Neural cell (in vitro differentiated cells): ENCODE measurements around the gene PPP3CA. TPM values are rescaled to one million over a fixed set of nuclear protein-coding genes. Genes with fewer than 3 reads are reported as not detected.

Source experiments
- H2AFZ ChIP-seq: fragments of 200-600, 300-800 bp; sonication (generic), shearing (Covaris generic); 2 replicates; pipeline ENCODE4 v1.6.0; 2014; ENCODE audit warnings: low read depth, mild to moderate bottlenecking, antibody characterized with exemption, low read length, moderate library complexity
- H3F3A ChIP-seq: fragments of 200-600 bp; shearing (Covaris generic); 2 replicates; pipeline ENCODE4 v1.6.1; 2016; ENCODE audit warnings: mild to moderate bottlenecking, moderate library complexity, mixed read lengths, antibody characterized with exemption, low read length; ENCODE audit not compliant: insufficient read depth, poor library complexity, severe bottlenecking
- H3K27ac ChIP-seq: fragments of 200-600, 300-800 bp; sonication (generic), shearing (Covaris generic); 2 replicates; pipeline ENCODE4 v1.5.1; 2014; ENCODE audit warnings: mild to moderate bottlenecking, low read length, moderate library complexity
- H3K27me3 ChIP-seq: fragments of 300-800, 200-600 bp; sonication (generic), shearing (Covaris generic); 2 replicates; pipeline ENCODE4 v1.6.0; 2014; ENCODE audit warnings: mild to moderate bottlenecking, low read depth, low read length, moderate library complexity; ENCODE audit not compliant: insufficient read depth
- H3K36me3 ChIP-seq: fragments of 300-800, 200-600 bp; sonication (generic), shearing (Covaris generic); 2 replicates; pipeline ENCODE4 v1.5.1; 2014; ENCODE audit warnings: mild to moderate bottlenecking, antibody characterized with exemption, low read length, moderate library complexity; ENCODE audit not compliant: insufficient read depth
- H3K4me2 ChIP-seq: fragments of 300-800, 200-600 bp; sonication (generic), shearing (Covaris generic); 2 replicates; pipeline ENCODE4 v1.6.0; 2014; ENCODE audit warnings: mild to moderate bottlenecking, low read length
- H3K4me3 ChIP-seq: fragments of 300-800, 200-600 bp; sonication (generic), shearing (Covaris generic); 2 replicates; pipeline ENCODE4 v1.5.1; 2014; ENCODE audit warnings: mild to moderate bottlenecking, low read length, moderate library complexity
- H3K79me2 ChIP-seq: fragments of 200-600 bp; shearing (Covaris generic); replicated peaks from 2 replicates; pipeline ENCODE4 v1.6.0; 2014; ENCODE audit warnings: mild to moderate bottlenecking, low read length, moderate library complexity; ENCODE audit not compliant: insufficient read depth
- H3K9ac ChIP-seq: fragments of 300-800, 200-600 bp; sonication (generic), shearing (Covaris generic); 2 replicates; pipeline ENCODE4 v1.6.1; 2016; ENCODE audit warnings: mild to moderate bottlenecking, low read length, mixed read lengths
- H3K9me2 ChIP-seq: fragments of 200-600 bp; shearing (Covaris generic); 2 replicates; pipeline ENCODE4 v1.6.1; 2016; ENCODE audit warnings: mild to moderate bottlenecking, low read length, mixed read lengths; ENCODE audit not compliant: insufficient read depth
- H3K9me3 ChIP-seq: fragments of 200-600, 300-800 bp; sonication (generic), shearing (Covaris generic); 2 replicates; pipeline ENCODE4 v1.6.1; 2016; ENCODE audit warnings: mild to moderate bottlenecking, mixed run types, low read length, moderate library complexity, mixed read lengths
- H4K20me1 ChIP-seq: fragments of 200-600 bp; shearing (Covaris generic); 2 replicates; pipeline ENCODE4 v1.6.1; 2016; ENCODE audit warnings: mild to moderate bottlenecking, mixed run types; ENCODE audit not compliant: insufficient read depth
- EP300 ChIP-seq: fragments of 450-650 bp; conservative IDR thresholded peaks from 2 replicates; pipeline ENCODE4 v1.6.1; 2014; ENCODE audit warnings: antibody characterized with exemption, mild to moderate bottlenecking, moderate library complexity; ENCODE audit not compliant: poor library complexity, severe bottlenecking
- EZH2 ChIP-seq: fragments of 200-600, 300-800 bp; shearing (Covaris generic), sonication (generic); IDR thresholded peaks from 2 replicates; pipeline ENCODE4 v1.6.1; 2014; ENCODE audit warnings: antibody characterized with exemption, low read length, borderline replicate concordance, mild to moderate bottlenecking; ENCODE audit not compliant: insufficient read depth, poor library complexity, severe bottlenecking
- MXI1 ChIP-seq: fragments of 450-650 bp; conservative IDR thresholded peaks from 2 replicates; pipeline ENCODE4 v1.6.1; 2014; ENCODE audit warnings: antibody characterized with exemption, mild to moderate bottlenecking; ENCODE audit not compliant: poor library complexity, severe bottlenecking
- POLR2AphosphoS5 ChIP-seq: IDR thresholded peaks from 2 replicates; pipeline ENCODE4 v1.6.1; 2012
- RAD21 ChIP-seq: fragments of 450-650 bp; conservative IDR thresholded peaks from 2 replicates; pipeline ENCODE4 v1.6.1; 2014; ENCODE audit warnings: antibody characterized with exemption, mild to moderate bottlenecking, moderate library complexity
- REST ChIP-seq: IDR thresholded peaks from 2 replicates; pipeline ENCODE4 v1.6.1; 2012; ENCODE audit warnings: borderline replicate concordance
- SMC3 ChIP-seq: fragments of 450-650 bp; conservative IDR thresholded peaks from 2 replicates; pipeline ENCODE4 v1.6.1; 2014; ENCODE audit warnings: antibody characterized with exemption, mild to moderate bottlenecking, moderate library complexity; ENCODE audit not compliant: poor library complexity
- TAF1 ChIP-seq: IDR thresholded peaks from 2 replicates; pipeline ENCODE4 v1.6.1; 2012; ENCODE audit warnings: low read depth
- polyA plus RNA-seq: library from polyadenylated mRNA; depleted of rRNA; stranded (reverse); fragments of >200 nt; gene quantifications from 2 replicates; pipeline ENCODE4 v1.2.3, GENCODE V29; 2014
- TF ChIP-seq, protein P1 (sequence below): fragments of 450-650 bp; IDR thresholded peaks from 2 replicates; pipeline ENCODE4 v1.5.1; 2014; ENCODE audit warnings: antibody characterized with exemption, mild to moderate bottlenecking, moderate library complexity; ENCODE audit not compliant: poor library complexity, severe bottlenecking

PPP3CA gene
- polyA plus RNA-seq, 1 donor from 2014 or later, result 78.2 TPM

GRCh38 chr4:101232074-101232776 is 115.1 kb downstream of the PPP3CA start:
- Histone ChIP-seq H3K9me2 (no peaks in the 10 kb centered on the region), H3K4me2 (no peak overlapping the region), H3K36me3 (no peaks in the 10 kb centered on the region), H3K9ac (no peak overlapping the region), H3K27ac (no peak overlapping the region), H4K20me1 (no peaks in the 10 kb centered on the region), H3K79me2 (peaks cover 16% of the 10 kb centered on the region), H3K9me3 (no peaks in the 10 kb centered on the region), H3K4me3 (no peak overlapping the region), H3F3A (no peaks in the 10 kb centered on the region), H3K27me3 (no peaks in the 10 kb centered on the region), H2AFZ (no peak overlapping the region)
- TF ChIP-seq TAF1 (no peak), SMC3 (no peak), REST (no peak), MXI1 (no peak), EZH2 (no peak), POLR2AphosphoS5 (no peak), EP300 (no peak), RAD21 (no peak)
- TF ChIP-seq, protein P1, sequence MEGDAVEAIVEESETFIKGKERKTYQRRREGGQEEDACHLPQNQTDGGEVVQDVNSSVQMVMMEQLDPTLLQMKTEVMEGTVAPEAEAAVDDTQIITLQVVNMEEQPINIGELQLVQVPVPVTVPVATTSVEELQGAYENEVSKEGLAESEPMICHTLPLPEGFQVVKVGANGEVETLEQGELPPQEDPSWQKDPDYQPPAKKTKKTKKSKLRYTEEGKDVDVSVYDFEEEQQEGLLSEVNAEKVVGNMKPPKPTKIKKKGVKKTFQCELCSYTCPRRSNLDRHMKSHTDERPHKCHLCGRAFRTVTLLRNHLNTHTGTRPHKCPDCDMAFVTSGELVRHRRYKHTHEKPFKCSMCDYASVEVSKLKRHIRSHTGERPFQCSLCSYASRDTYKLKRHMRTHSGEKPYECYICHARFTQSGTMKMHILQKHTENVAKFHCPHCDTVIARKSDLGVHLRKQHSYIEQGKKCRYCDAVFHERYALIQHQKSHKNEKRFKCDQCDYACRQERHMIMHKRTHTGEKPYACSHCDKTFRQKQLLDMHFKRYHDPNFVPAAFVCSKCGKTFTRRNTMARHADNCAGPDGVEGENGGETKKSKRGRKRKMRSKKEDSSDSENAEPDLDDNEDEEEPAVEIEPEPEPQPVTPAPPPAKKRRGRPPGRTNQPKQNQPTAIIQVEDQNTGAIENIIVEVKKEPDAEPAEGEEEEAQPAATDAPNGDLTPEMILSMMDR, result no peak

- Histone ChIP-seq H3K79me2 (peaks cover 16% of the 10 kb centered on the region), H2AFZ (no peak overlapping the region), H3K4me3 (no peak overlapping the region), H4K20me1 (no peaks in the 10 kb centered on the region), H3F3A (no peaks in the 10 kb centered on the region), H3K9me3 (no peaks in the 10 kb centered on the region), H3K27me3 (no peaks in the 10 kb centered on the region), H3K9me2 (no peaks in the 10 kb centered on the region), H3K9ac (no peak overlapping the region), H3K4me2 (no peak overlapping the region), H3K27ac (no peak overlapping the region), H3K36me3 (no peaks in the 10 kb centered on the region)
- TF ChIP-seq, protein P1, result no peak
- no peak for TF ChIP-seq REST
- TF ChIP-seq MXI1, result no peak
- no peak for TF ChIP-seq RAD21
- TF ChIP-seq SMC3, result no peak
- TF ChIP-seq EP300, result no peak
These were observed 116.4 kb downstream of the PPP3CA start for GRCh38 chr4:101230801-101231426.
